ENCODE measurements around the gene SMIM1.

SMIM1 gene

DNA sequence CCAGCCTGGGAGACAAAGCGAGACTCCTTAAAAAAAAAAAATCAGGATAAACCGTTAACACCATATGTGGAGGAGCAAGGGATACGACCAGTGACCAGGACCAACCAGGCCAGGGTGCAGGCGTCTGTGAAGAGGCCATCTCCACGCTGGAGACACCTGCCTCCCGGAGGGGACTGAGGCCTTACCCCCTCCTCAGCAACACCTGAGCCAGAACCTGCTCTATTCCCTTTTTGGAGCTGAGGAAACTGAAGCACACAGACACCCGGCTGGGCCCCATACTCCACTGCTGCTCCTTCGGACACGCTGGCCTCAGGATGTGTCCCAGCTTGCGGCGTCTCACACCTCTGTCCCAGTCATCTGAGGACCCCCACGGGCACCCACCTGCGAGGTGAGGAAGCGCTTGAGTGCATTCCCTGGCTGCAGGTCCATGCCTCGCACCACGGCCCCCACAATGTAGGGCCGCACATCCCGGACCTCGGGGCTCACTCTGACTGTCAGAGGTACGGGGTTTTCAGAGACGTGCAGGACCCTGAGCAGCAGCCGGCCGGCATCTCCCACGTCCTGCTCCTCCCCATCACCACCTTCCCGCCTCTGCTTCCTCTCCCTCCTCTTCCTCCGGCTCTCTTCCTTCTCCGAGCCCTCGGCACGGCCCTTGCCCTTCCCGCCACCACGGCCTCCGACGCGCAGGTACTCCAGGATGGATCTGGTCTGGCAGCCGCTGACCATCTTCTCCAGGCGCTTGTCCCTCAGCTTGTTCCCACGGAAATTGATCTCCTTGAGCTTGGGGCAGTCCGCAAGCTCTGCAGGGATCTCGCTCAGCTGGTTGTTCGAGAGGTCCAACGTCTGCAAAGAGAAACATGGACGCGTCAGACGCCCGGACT is 14.2 kb downstream of the SMIM1 start:
- no peak overlapping the region for H3K4me3 ChIP-seq (ENCODE audit: low read length)
- no peak for DNase-seq (ENCODE audit: low read depth)
- TF ChIP-seq, protein P1, sequence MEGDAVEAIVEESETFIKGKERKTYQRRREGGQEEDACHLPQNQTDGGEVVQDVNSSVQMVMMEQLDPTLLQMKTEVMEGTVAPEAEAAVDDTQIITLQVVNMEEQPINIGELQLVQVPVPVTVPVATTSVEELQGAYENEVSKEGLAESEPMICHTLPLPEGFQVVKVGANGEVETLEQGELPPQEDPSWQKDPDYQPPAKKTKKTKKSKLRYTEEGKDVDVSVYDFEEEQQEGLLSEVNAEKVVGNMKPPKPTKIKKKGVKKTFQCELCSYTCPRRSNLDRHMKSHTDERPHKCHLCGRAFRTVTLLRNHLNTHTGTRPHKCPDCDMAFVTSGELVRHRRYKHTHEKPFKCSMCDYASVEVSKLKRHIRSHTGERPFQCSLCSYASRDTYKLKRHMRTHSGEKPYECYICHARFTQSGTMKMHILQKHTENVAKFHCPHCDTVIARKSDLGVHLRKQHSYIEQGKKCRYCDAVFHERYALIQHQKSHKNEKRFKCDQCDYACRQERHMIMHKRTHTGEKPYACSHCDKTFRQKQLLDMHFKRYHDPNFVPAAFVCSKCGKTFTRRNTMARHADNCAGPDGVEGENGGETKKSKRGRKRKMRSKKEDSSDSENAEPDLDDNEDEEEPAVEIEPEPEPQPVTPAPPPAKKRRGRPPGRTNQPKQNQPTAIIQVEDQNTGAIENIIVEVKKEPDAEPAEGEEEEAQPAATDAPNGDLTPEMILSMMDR (conservative IDR thresholded peaks at IDR 0.05; ENCODE audit: low read depth, low read length): no peak

GRCh38 chr1:3787349-3787715 is 14.8 kb downstream of the SMIM1 start:
- DNase-seq (ENCODE audit: low read depth): no peak
- H3K4me3 ChIP-seq (ENCODE audit: low read length): no peak overlapping the region
- TF ChIP-seq, protein P1 (conservative IDR thresholded peaks at IDR 0.05; ENCODE audit: low read depth, low read length): no peak

GRCh38 chr1:3787745-3788605 is 15.4 kb downstream of the SMIM1 start:
- no peak overlapping the region for H3K4me3 ChIP-seq (ENCODE audit: low read length)
- TF ChIP-seq, protein P1 (conservative IDR thresholded peaks at IDR 0.05; ENCODE audit: low read depth, low read length): no peak
- DNase-seq (ENCODE audit: low read depth): no peak

GRCh38 chr1:3788756-3789420 is 16.3 kb downstream of the SMIM1 start:
- DNase-seq (ENCODE audit: low read depth): no peak
- TF ChIP-seq, protein P1 (conservative IDR thresholded peaks at IDR 0.05; ENCODE audit: low read depth, low read length): no peak
- no peak overlapping the region for H3K4me3 ChIP-seq (ENCODE audit: low read length)

GRCh38 chr1:3789421-3790300 is 17.1 kb downstream of the SMIM1 start:
- DNase-seq (ENCODE audit: low read depth): no peak
- TF ChIP-seq, protein P1 (conservative IDR thresholded peaks at IDR 0.05; ENCODE audit: low read depth, low read length): no peak
- no peak overlapping the region for H3K4me3 ChIP-seq (ENCODE audit: low read length)

- DNase-seq (ENCODE audit: low read depth): no peak
- TF ChIP-seq, protein P1 (conservative IDR thresholded peaks at IDR 0.05; ENCODE audit: low read depth, low read length): no peak
- H3K4me3 ChIP-seq (ENCODE audit: low read length): no peak overlapping the region
Measured at GRCh38 chr1:3790500-3790923, 18.0 kb downstream of the SMIM1 start.

Measured in retinal pigment epithelial cell (primary cell).